HepG2 (cell line): ENCODE measurements around the gene ZNF772. TPM values are rescaled to one million over a fixed set of nuclear protein-coding genes. Genes with fewer than 3 reads are reported as not detected.

Experiments used
- ARID4A ChIP-seq: sonication (generic); formaldehyde crosslinking; IDR thresholded peaks from 2 replicates; pipeline ENCODE4 v1.5.0; 2020; ENCODE audit warnings: mild to moderate bottlenecking, missing genetic modification reagents, borderline replicate concordance
- ARID5B ChIP-seq: IDR thresholded peaks from 2 replicates; pipeline ENCODE4 v1.4.0; 2020; ENCODE audit warnings: mild to moderate bottlenecking, missing genetic modification reagents
- ARNT2 ChIP-seq: sonication (generic); formaldehyde crosslinking; IDR thresholded peaks from 2 replicates; pipeline ENCODE4 v1.8.0; 2022; ENCODE audit warnings: mild to moderate bottlenecking, low read depth, missing genetic modification reagents, moderate library complexity
- ERF ChIP-seq: IDR thresholded peaks from 2 replicates; pipeline ENCODE4 v1.6.1; 2018; ENCODE audit warnings: missing biosample characterization, missing genetic modification reagents
- GMEB2 ChIP-seq: IDR thresholded peaks from 2 replicates; pipeline ENCODE4 v1.6.1; 2016; ENCODE audit warnings: missing biosample characterization, missing genetic modification reagents, low read depth
- KLF11 ChIP-seq: IDR thresholded peaks from 2 replicates; pipeline ENCODE4 v1.6.1; 2016; ENCODE audit warnings: missing compliant biosample characterization
- KMT2B ChIP-seq: IDR thresholded peaks from 2 replicates; pipeline ENCODE4 v1.6.1; 2016; ENCODE audit warnings: missing genetic modification reagents, missing compliant biosample characterization
- POLR2AphosphoS5 ChIP-seq: IDR thresholded peaks from 2 replicates; pipeline ENCODE4 v1.6.1; 2012; ENCODE audit warnings: low read depth, low read length
- SPEN ChIP-seq: sonication (generic); formaldehyde crosslinking; IDR thresholded peaks from 2 replicates; pipeline ENCODE4 v1.5.1; 2020; ENCODE audit warnings: low read depth, mild to moderate bottlenecking, missing genetic modification reagents
- ZBTB20 ChIP-seq: sonication (generic); formaldehyde crosslinking; IDR thresholded peaks from 2 replicates; pipeline ENCODE4 v1.8.1; 2023; ENCODE audit warnings: missing genetic modification reagents, low read depth, mild to moderate bottlenecking, borderline replicate concordance
- ZBTB25 ChIP-seq: IDR thresholded peaks from 2 replicates; pipeline ENCODE4 v1.6.1; 2018; ENCODE audit warnings: missing genetic modification reagents
- ZFP91 ChIP-seq: sonication (generic); formaldehyde crosslinking; IDR thresholded peaks from 2 replicates; pipeline ENCODE4 v1.9.0; 2022; ENCODE audit warnings: missing genetic modification reagents, mild to moderate bottlenecking, borderline replicate concordance
- ZNF264 ChIP-seq: sonication (generic); formaldehyde crosslinking; IDR thresholded peaks from 2 replicates; pipeline ENCODE4 v1.4.0; 2020; ENCODE audit warnings: missing genetic modification reagents
- polyA plus RNA-seq, 8 experiments: library from polyadenylated mRNA; depleted of rRNA in 3 of 8; stranded (reverse) in 7 of 8; unstranded in 1 of 8; fragments of >200 nt; fragmentation: Illumina TruSeq in 4 of 8; extraction: Trizol in 4 of 8; gene quantifications; 2 replicates each; pipeline versions ENCODE4 v1.2.1 to v1.2.3, GENCODE V29; 2011 to 2016; ENCODE audit warnings: low read depth in 4 of 8, missing spikeins in 1 of 8, mixed read lengths in 1 of 8; ENCODE audit not compliant: insufficient read depth in 1 of 8
- total RNA-seq, 5 experiments: library from RNA; depleted of rRNA; stranded (reverse); fragments of >200 nt; fragmentation: Illumina TruSeq; extraction: Trizol; gene quantifications; 2 replicates each; pipeline ENCODE4 v1.2.3, GENCODE V29; 2016; ENCODE audit warnings: low read depth in 1 of 5
- TF ChIP-seq, protein P1 (sequence below): IDR thresholded peaks from 2 replicates; pipeline ENCODE4 v1.6.1; 2012; ENCODE audit warnings: inconsistent platforms

Gene ZNF772
- total and polyA plus RNA-seq, 2 of the 13 experiments (the other 11 are each of a cell fraction or from before 2014, with no cell fraction given): 3.1 to 17.2 TPM

DNA sequence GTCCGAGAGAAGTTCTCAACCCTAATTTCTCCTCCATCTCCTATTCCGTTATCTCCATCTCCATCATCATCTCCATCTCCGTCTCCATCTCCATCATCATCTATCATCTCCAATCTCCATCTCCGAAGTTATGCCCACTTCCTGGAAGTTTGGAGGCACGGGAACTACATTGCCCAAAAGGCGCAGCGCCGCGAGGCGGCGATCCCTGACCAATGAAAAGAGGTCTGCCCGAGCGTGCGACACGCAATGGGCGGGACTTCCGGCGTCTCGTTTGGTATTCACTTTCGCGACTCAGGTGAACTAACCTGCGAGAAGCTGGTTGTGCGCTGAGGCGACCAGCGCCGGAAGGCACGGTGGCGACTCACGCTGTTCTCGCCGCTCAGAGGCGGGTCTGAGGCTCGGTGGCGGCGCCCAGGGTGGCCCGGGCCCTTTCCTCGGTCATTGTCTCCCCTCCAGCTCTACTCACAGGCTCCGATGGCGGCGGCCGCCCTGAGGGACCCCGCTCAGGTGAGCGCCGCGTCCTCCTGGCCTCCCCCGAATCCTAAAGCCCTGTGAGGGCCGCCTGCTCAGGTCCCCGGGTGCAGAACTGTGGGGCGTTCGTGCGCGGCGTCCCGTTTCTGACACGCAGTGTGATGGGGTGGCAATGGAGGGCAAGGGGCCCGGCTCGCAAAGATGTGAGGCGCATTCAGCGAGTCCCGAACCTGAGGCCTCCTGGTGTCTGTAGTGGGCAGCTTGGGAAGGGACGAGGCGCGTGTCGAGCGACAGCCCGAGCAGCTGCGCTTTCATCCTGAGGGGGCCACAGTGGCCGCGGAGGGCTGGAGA, 10.3 kb upstream of the ZNF772 start, which contains the start of gene ZNF419 (continued):
- peak; percentile 35; the same call in 1 of the 2 replicates for TF ChIP-seq ZBTB25
- TF ChIP-seq ZNF264 (CRISPR knock-in tag): 0 out of 2 replicates have a peak, but pooled peaks have one; percentile 29
- peak; percentile 74 for TF ChIP-seq SPEN (CRISPR knock-in tag)
- peak; percentile 96 for TF ChIP-seq GMEB2
- TF ChIP-seq KLF11 (CRISPR knock-in tag): 0 out of 2 replicates have a peak, but pooled peaks have one; percentile 25
- TF ChIP-seq KMT2B: peak; percentile 83
- TF ChIP-seq, protein P1, sequence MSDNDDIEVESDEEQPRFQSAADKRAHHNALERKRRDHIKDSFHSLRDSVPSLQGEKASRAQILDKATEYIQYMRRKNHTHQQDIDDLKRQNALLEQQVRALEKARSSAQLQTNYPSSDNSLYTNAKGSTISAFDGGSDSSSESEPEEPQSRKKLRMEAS: 0 out of 2 replicates have a peak, but pooled peaks have one; percentile 26
- peak; percentile 63; the same call in 1 of the 2 replicates for TF ChIP-seq ERF (CRISPR knock-in tag)
- peak; percentile 31; the same call in 1 of the 2 replicates for TF ChIP-seq ZBTB20 (CRISPR knock-in tag)
- peak; percentile 83 for TF ChIP-seq POLR2AphosphoS5
- TF ChIP-seq ARNT2 (CRISPR knock-in tag): peak; percentile 25; the same call in 1 of the 2 replicates
- TF ChIP-seq ARID4A: peak; percentile 88; the same call in 1 of the 2 replicates
- TF ChIP-seq ARID5B (CRISPR knock-in tag): peak; percentile 38; the same call in 1 of the 2 replicates
- peak; percentile 68; the same call in 1 of the 2 replicates for TF ChIP-seq ZFP91 (CRISPR knock-in tag)
